CD4-positive, CD25-positive, alpha-beta regulatory T cell (primary cell): Measurements from ENCODE around the gene MBTPS1. TPM values are rescaled to one million over a fixed set of nuclear protein-coding genes. Genes with fewer than 3 reads are reported as not detected.

Experiments used
- ATAC-seq, 2 donors: fragments of 150-1000 bp; cut with Tn5 transposase; one replicate each; pipeline ENCODE4 v1.10.0; 2021; ENCODE audit warnings: low read depth in 2 of 2, moderate number of reproducible peaks in 2 of 2, moderate library complexity in 1 of 2
- DNase-seq, 3 donors: peaks; one replicate each; pipeline versions ENCODE4 v3.0.0 to v3.0.0-alpha.2; 2012 to 2022; ENCODE audit warnings: mixed read lengths in 1 of 3
- H3K27ac ChIP-seq: one replicate; pipeline ENCODE4 v1.7.0; 2013; ENCODE audit warnings: mild to moderate bottlenecking, low read length; ENCODE audit not compliant: insufficient read depth, poor library complexity, severe bottlenecking
- H3K27me3 ChIP-seq: one replicate; pipeline ENCODE4 v1.7.0; 2013; ENCODE audit warnings: low read length; ENCODE audit not compliant: control insufficient read depth, insufficient read depth
- H3K36me3 ChIP-seq: one replicate; pipeline ENCODE4 v1.7.0; 2013; ENCODE audit warnings: mild to moderate bottlenecking, low read length, moderate library complexity; ENCODE audit not compliant: control insufficient read depth, insufficient read depth
- H3K4me1 ChIP-seq: 2 replicates; pipeline ENCODE4 v1.7.0; 2013; ENCODE audit warnings: mild to moderate bottlenecking, low read length; ENCODE audit not compliant: insufficient read depth, control insufficient read depth, poor library complexity, severe bottlenecking
- H3K4me3 ChIP-seq: one replicate; pipeline ENCODE4 v1.7.0; 2013; ENCODE audit warnings: low read depth, mild to moderate bottlenecking, low read length, moderate library complexity
- H3K9me3 ChIP-seq, 2 experiments: 1 replicate in 1 of 2; 2 replicates in 1 of 2; pipeline ENCODE4 v1.7.0; 2013; ENCODE audit warnings: low read length in 2 of 2, mild to moderate bottlenecking in 1 of 2, moderate library complexity in 1 of 2; ENCODE audit not compliant: control insufficient read depth in 2 of 2
- H3K27ac Mint-ChIP-seq, 3 donors: one replicate each; pipeline ENCODE4 v1.8.0; 2020 to 2022; ENCODE audit warnings: mild to moderate bottlenecking in 3 of 3, mixed read lengths in 3 of 3, moderate library complexity in 2 of 3
- H3K27me3 Mint-ChIP-seq: one replicate; pipeline ENCODE4 v1.8.0; 2022; ENCODE audit warnings: mild to moderate bottlenecking, mixed read lengths
- H3K36me3 Mint-ChIP-seq: one replicate; pipeline ENCODE4 v1.8.0; 2020; ENCODE audit warnings: mixed read lengths
- H3K4me1 Mint-ChIP-seq, 4 donors: one replicate each; pipeline ENCODE4 v1.8.0; 2020 to 2022; ENCODE audit warnings: mixed read lengths in 4 of 4, mild to moderate bottlenecking in 1 of 4
- H3K4me3 Mint-ChIP-seq, 4 donors: one replicate each; pipeline ENCODE4 v1.8.0; 2020 to 2022; ENCODE audit warnings: mild to moderate bottlenecking in 4 of 4, mixed read lengths in 4 of 4, moderate library complexity in 3 of 4
- H3K9me3 Mint-ChIP-seq, 7 donors: one replicate each; pipeline ENCODE4 v1.8.0; 2020 to 2022; ENCODE audit warnings: mixed read lengths in 7 of 7, mild to moderate bottlenecking in 3 of 7, moderate library complexity in 2 of 7
- polyA plus RNA-seq, 4 donors: library from polyadenylated mRNA; unstranded; fragments of 300-500 nt; fragmentation: Illumina TruSeq; gene quantifications; one replicate each; pipeline ENCODE4 v1.2.3, GENCODE V29; 2021
- total RNA-seq: library from RNA; stranded (reverse); gene quantifications from one replicate; pipeline ENCODE4 v1.2.3, GENCODE V29; 2022

Gene MBTPS1
- total and polyA plus RNA-seq, 5 donors from 2014 or later = 40.6 to 118 (median 48.3) TPM

DNA sequence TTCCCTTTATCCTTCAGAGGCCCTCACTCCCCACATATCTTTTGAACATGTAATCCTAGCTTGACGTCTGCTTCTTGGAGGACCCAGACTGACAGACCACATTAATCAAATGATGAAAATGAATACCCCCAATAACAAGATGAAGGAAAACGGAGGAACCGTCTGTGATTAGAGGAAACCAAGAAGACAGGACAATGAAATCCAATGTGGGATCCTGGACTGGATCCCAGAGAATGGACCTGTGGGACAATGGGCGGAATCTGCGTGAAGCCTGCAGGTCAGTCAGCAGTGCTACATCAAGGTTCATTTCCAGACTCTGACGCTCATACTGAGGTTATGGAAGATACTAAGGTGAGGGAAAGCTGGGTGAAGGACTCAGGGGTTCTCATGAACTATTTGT, 35.9 kb downstream of the MBTPS1 start:
- no peaks in the 10 kb centered on the region for H3K9me3 ChIP-seq
- H3K27ac ChIP-seq = no peak overlapping the region
- peaks cover 11% of the 10 kb centered on the region for H3K4me1 ChIP-seq
- H3K27me3 Mint-ChIP-seq = no peaks in the 10 kb centered on the region
- no peaks in the 10 kb centered on the region for H3K27me3 ChIP-seq
- H3K4me1 Mint-ChIP-seq = peaks cover 13 to 28% (median 18%) of the 10 kb centered on the region in 4 donors
- DNase-seq (no peak), ATAC-seq (no peak)
- H3K27ac Mint-ChIP-seq = no peak overlapping the region
- no peak overlapping the region for H3K4me3 ChIP-seq
- H3K36me3 ChIP-seq = peaks cover 77% of the 10 kb centered on the region
- no peaks in the 10 kb centered on the region for H3K9me3 Mint-ChIP-seq
- H3K36me3 Mint-ChIP-seq = peaks cover 37% of the 10 kb centered on the region
- no peak overlapping the region for H3K4me3 Mint-ChIP-seq

DNA sequence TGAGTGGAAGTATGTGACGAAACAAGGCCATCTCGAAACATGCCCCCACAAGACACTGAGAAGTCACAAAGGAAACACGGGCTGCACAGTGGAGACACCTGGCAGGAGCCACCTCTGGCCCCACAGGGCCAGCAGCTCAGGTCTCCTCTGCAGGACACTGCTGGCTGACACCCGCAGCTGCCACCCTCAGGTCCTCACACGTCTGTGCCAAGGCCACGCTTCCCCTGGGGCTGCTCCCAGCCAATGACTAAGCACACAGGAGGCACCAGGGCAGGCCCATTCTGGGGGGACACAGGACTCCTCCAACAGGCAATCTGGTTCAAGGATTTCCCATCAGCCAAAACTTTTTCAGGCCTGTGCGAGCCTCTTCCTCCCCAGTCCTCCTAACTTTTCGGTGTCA, 36.4 kb downstream of the MBTPS1 start:
- Mint-ChIP-seq H3K4me3 (no peak overlapping the region), H3K27me3 (no peaks in the 10 kb centered on the region), H3K36me3 (peaks cover 41% of the 10 kb centered on the region), H3K4me1 (peaks cover 11 to 28% (median 16%) of the 10 kb centered on the region in 4 donors), H3K9me3 (no peaks in the 10 kb centered on the region), H3K27ac (peak overlapping the region in 1 of 3 donors; percentile 65)
- Histone ChIP-seq H3K36me3 (peaks cover 81% of the 10 kb centered on the region), H3K27me3 (no peaks in the 10 kb centered on the region), H3K4me1 (peaks cover 7% of the 10 kb centered on the region), H3K4me3 (no peak overlapping the region), H3K9me3 (no peaks in the 10 kb centered on the region), H3K27ac (no peak overlapping the region)
- ATAC-seq (no peak), DNase-seq (no peak)

DNA sequence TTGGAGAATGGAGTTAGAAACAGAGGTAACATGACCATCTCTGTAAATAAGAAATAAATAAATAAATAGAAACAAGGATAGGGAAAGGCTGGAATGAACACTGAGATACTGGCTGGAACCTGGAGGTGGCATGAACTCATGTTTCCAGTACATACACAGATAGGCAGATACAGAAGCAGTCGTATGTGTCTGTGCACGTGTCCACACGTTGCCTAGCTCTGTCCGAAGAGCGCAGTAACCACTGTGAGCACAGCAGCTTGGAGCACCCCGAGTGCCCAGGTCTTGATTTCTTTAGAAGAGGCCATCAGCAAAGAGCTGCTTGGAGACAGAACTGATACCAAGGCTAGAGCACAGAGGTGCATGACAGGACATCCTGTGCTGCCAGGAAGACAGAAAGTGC, 37.1 kb downstream of the MBTPS1 start:
- H3K27ac Mint-ChIP-seq = no peak overlapping the region
- ATAC-seq = no peak
- no peak overlapping the region for H3K4me3 Mint-ChIP-seq
- no peak for DNase-seq
- Histone ChIP-seq H3K36me3 (peaks cover 89% of the 10 kb centered on the region), H3K4me1 (no peaks in the 10 kb centered on the region), H3K27me3 (no peaks in the 10 kb centered on the region), H3K27ac (no peak overlapping the region), H3K9me3 (no peaks in the 10 kb centered on the region), H3K4me3 (no peak overlapping the region)
- no peaks in the 10 kb centered on the region for H3K9me3 Mint-ChIP-seq
- H3K27me3 Mint-ChIP-seq = no peaks in the 10 kb centered on the region
- H3K36me3 Mint-ChIP-seq = peaks cover 46% of the 10 kb centered on the region
- peaks cover 7 to 24% (median 14%) of the 10 kb centered on the region in 4 donors for H3K4me1 Mint-ChIP-seq

DNA sequence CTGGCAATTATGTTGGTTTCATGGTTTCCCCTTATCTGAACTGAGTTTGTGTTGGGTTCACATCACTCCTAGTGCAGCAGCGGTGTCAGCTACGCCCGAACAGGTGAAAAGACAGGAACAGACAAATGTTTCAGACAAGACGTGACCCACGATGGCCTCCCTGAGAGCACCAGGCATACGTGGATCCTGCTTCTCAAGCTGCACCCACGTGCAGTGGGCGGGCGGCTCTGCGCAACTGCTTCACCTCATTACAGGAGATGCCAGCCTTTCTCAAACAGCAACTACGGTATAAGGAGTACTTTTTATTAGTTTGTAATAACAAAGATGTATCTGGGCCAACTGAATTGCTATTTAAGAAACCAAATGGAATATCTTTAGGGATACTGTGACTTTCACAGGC, 41.4 kb downstream of the MBTPS1 start:
- peaks cover 0 to 17% (median 12%) of the 10 kb centered on the region in 4 donors for H3K4me1 Mint-ChIP-seq
- H3K27me3 ChIP-seq = no peaks in the 10 kb centered on the region
- H3K36me3 Mint-ChIP-seq = peaks cover 47% of the 10 kb centered on the region
- no peaks in the 10 kb centered on the region for H3K4me1 ChIP-seq
- H3K4me3 Mint-ChIP-seq = no peak overlapping the region
- H3K27ac ChIP-seq = no peak overlapping the region
- no peak overlapping the region for H3K27ac Mint-ChIP-seq
- H3K4me3 ChIP-seq = no peak overlapping the region
- ATAC-seq = no peak
- H3K27me3 Mint-ChIP-seq = no peaks in the 10 kb centered on the region
- H3K9me3 ChIP-seq = no peaks in the 10 kb centered on the region
- H3K9me3 Mint-ChIP-seq = no peaks in the 10 kb centered on the region
- H3K36me3 ChIP-seq = peaks cover 89% of the 10 kb centered on the region
- DNase-seq = no peak

DNA sequence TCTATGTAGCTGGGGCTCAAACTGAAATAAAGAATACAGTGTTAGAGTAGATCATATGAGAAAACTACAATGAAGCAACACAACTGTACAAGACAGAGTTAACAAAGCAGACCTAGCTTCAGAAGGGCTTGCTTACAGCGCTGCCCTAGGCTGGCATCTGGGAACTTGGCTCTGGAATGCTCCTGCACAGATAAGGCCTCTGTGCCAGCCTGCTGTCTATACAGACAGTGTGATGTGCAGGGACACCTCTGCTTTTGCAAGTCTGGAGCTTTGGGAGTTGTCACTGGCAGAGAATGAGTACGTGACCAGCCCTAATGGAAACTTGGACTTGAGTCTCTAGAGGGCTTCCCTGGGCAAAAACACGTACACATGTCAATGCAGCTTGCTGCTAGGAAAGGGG, 42.0 kb downstream of the MBTPS1 start:
- Mint-ChIP-seq H3K4me1 (peaks cover 0 to 17% (median 12%) of the 10 kb centered on the region in 4 donors), H3K27ac (peak overlapping the region in 1 of 3 donors; percentile 42), H3K4me3 (no peak overlapping the region), H3K36me3 (peaks cover 42% of the 10 kb centered on the region), H3K9me3 (no peaks in the 10 kb centered on the region), H3K27me3 (no peaks in the 10 kb centered on the region)
- ATAC-seq (no peak), DNase-seq (no peak)
- Histone ChIP-seq H3K4me1 (no peaks in the 10 kb centered on the region), H3K9me3 (no peaks in the 10 kb centered on the region), H3K4me3 (no peak overlapping the region), H3K27ac (no peak overlapping the region), H3K36me3 (peaks cover 89% of the 10 kb centered on the region), H3K27me3 (no peaks in the 10 kb centered on the region)

DNA sequence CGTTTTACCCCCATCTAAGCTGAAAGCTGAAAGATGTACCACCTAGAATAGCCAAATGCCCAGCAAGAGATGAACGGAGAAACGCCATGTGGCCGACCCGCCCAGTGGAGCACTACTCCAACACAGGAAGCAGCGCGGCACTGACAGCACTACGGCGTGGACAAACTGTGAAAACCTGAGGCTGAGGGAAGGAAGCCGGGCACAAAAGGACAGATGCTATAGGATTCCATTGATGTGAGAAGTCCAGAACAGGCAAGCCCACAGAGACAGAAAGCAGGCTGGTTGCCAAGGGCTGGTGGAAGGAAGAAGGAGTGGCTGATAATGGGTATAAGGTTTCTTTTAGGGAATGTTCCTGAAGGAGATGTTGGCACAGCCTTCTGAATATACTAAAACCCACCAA, 44.7 kb downstream of the MBTPS1 start:
- H3K27me3 ChIP-seq = no peaks in the 10 kb centered on the region
- no peaks in the 10 kb centered on the region for H3K9me3 ChIP-seq
- H3K4me3 ChIP-seq = no peak overlapping the region
- H3K27ac ChIP-seq = no peak overlapping the region
- H3K4me1 ChIP-seq = no peaks in the 10 kb centered on the region
- H3K9me3 Mint-ChIP-seq = no peaks in the 10 kb centered on the region
- ATAC-seq = no peak
- H3K4me1 Mint-ChIP-seq = peaks cover 0 to 6% (median 4%) of the 10 kb centered on the region in 4 donors
- peaks cover 93% of the 10 kb centered on the region for H3K36me3 ChIP-seq
- peaks cover 46% of the 10 kb centered on the region for H3K36me3 Mint-ChIP-seq
- no peak overlapping the region for H3K27ac Mint-ChIP-seq
- DNase-seq = no peak
- H3K4me3 Mint-ChIP-seq = no peak overlapping the region
- H3K27me3 Mint-ChIP-seq = no peaks in the 10 kb centered on the region

DNA sequence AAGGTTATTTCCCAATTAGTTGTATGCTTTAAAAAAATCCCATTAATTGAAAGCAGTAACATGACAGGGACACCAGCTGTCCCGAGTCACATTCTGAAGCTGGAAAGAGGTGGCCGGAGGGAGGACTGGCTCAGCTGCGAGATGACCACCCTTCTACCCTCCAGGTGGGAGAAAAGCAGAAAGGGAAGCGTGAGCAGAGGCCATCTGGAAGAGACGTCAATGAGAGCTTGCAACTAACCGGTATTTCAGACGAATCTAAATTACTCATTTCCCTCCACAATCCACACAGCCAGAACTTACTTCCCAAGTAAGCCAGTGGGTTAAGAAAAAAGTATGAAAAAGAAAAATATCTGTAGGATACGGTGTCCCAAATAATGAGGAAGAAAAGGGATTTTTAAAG, 45.6 kb downstream of the MBTPS1 start:
- peaks cover 93% of the 10 kb centered on the region for H3K36me3 ChIP-seq
- H3K27ac ChIP-seq = no peak overlapping the region
- Mint-ChIP-seq H3K27ac (peak overlapping the region in 1 of 3 donors; percentile 32), H3K36me3 (peaks cover 46% of the 10 kb centered on the region), H3K4me1 (peaks cover 0 to 2% (median 0%) of the 10 kb centered on the region in 4 donors), H3K27me3 (no peaks in the 10 kb centered on the region), H3K9me3 (no peaks in the 10 kb centered on the region), H3K4me3 (no peak overlapping the region)
- H3K4me3 ChIP-seq = no peak overlapping the region
- DNase-seq (no peak), ATAC-seq (no peak)
- no peaks in the 10 kb centered on the region for H3K27me3 ChIP-seq
- no peaks in the 10 kb centered on the region for H3K9me3 ChIP-seq
- no peaks in the 10 kb centered on the region for H3K4me1 ChIP-seq

DNA sequence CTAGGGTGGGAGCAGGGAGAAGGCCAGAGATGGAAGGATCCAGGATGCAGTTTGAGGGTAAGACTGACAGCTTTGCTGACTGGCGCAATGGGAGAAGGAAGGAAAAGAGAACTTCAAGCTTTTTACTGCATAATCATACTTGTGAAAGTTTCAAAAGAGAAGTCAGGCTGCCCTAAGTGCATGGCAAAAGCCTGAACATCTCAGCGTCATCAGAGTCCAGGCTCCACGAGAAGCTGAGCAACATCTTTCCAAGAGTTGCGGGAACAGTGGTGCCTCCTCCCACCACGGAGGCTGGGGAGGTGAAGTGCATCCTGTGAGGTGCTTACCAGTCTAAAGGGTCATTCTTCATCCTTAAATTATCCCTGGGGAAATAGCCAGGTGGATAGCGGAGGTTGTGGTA, 47.2 kb downstream of the MBTPS1 start:
- ATAC-seq = no peak
- Histone ChIP-seq H3K9me3 (no peaks in the 10 kb centered on the region), H3K27me3 (no peaks in the 10 kb centered on the region), H3K27ac (no peak overlapping the region), H3K4me3 (no peak overlapping the region), H3K4me1 (no peaks in the 10 kb centered on the region), H3K36me3 (peaks cover 94% of the 10 kb centered on the region)
- peaks cover 36% of the 10 kb centered on the region for H3K36me3 Mint-ChIP-seq
- no peaks in the 10 kb centered on the region for H3K9me3 Mint-ChIP-seq
- H3K4me3 Mint-ChIP-seq = no peak overlapping the region
- DNase-seq = no peak
- peak overlapping the region in 1 of 3 donors; percentile 88 for H3K27ac Mint-ChIP-seq
- peaks cover 0 to 2% (median 0%) of the 10 kb centered on the region in 4 donors for H3K4me1 Mint-ChIP-seq
- H3K27me3 Mint-ChIP-seq = no peaks in the 10 kb centered on the region
